OCI-LY7 (cell line): Measurements from ENCODE around the gene SH3TC1.

Experiments used
- EZH2phosphoT487 ChIP-seq: fragments of 200-600 bp; sonication (generic); IDR thresholded peaks from 2 replicates; pipeline ENCODE4 v1.6.1; 2018; ENCODE audit warnings: low read depth, borderline replicate concordance, mild to moderate bottlenecking, mixed run types, antibody characterized with exemption, low read length, moderate library complexity, mixed read lengths
- TF ChIP-seq, protein P1 (sequence below): fragments of 200-600 bp; sonication (generic); conservative IDR thresholded peaks from 2 replicates; pipeline ENCODE4 v1.5.1; 2014; ENCODE audit warnings: mild to moderate bottlenecking, antibody characterized with exemption, low read length, moderate library complexity, mixed read lengths

DNA sequence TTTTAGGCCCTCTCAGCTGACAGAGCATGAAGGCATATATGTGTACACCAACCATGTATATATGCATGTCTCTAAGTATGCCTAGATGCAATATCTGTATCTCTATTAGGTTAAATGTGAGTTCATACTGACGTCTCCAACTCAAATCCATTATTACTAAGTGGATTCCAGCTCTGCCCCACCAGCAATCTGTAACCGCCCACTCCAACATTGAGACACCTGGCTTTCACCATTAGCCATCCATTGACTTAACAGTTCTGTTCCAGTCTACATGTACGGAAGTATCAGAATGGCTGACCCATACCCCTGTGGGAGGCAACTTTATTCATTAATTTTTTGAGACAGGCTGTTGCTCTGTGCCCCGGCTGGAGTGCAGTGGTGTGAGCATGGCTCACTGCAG lies 15.0 kb upstream of the SH3TC1 start:
- TF ChIP-seq, protein P1, sequence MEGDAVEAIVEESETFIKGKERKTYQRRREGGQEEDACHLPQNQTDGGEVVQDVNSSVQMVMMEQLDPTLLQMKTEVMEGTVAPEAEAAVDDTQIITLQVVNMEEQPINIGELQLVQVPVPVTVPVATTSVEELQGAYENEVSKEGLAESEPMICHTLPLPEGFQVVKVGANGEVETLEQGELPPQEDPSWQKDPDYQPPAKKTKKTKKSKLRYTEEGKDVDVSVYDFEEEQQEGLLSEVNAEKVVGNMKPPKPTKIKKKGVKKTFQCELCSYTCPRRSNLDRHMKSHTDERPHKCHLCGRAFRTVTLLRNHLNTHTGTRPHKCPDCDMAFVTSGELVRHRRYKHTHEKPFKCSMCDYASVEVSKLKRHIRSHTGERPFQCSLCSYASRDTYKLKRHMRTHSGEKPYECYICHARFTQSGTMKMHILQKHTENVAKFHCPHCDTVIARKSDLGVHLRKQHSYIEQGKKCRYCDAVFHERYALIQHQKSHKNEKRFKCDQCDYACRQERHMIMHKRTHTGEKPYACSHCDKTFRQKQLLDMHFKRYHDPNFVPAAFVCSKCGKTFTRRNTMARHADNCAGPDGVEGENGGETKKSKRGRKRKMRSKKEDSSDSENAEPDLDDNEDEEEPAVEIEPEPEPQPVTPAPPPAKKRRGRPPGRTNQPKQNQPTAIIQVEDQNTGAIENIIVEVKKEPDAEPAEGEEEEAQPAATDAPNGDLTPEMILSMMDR, result no peak
- TF ChIP-seq EZH2phosphoT487, result no peak
